K562 (cell line): Measurements from ENCODE around the gene SSH3. TPM values are rescaled to one million over a fixed set of nuclear protein-coding genes. Genes with fewer than 3 reads are reported as not detected.
A peak's percentile ranks its signal among the peaks of the same experiment; 100 is the strongest.

Experiments used
- ARID2 ChIP-seq: fragments of 450-650 bp; IDR thresholded peaks from 2 replicates; pipeline ENCODE4 v1.6.1; 2017; ENCODE audit warnings: antibody characterized with exemption, mild to moderate bottlenecking
- CCAR2 ChIP-seq: fragments of 200-400 bp; formaldehyde crosslinking; IDR thresholded peaks from 2 replicates; pipeline ENCODE4 v1.6.1; 2017; ENCODE audit warnings: mild to moderate bottlenecking, low read depth, low read length
- FOXA1 ChIP-seq: fragments of 450-650 bp; IDR thresholded peaks from 2 replicates; pipeline ENCODE4 v1.6.1; 2016; ENCODE audit warnings: mild to moderate bottlenecking, borderline replicate concordance
- GTF2E2 ChIP-seq: fragments of 200-800 bp; sonication (Bioruptor generic); IDR thresholded peaks from 2 replicates; pipeline ENCODE4 v1.6.1; 2016; ENCODE audit warnings: missing genetic modification characterization, missing compliant biosample characterization
- HEY1 ChIP-seq: fragments of 250-450 bp; sonication (Bioruptor Pico); IDR thresholded peaks from 2 replicates; pipeline ENCODE4 v1.5.0; 2020; ENCODE audit warnings: mild to moderate bottlenecking, moderate library complexity, borderline replicate concordance
- PREB ChIP-seq: sonication (generic); formaldehyde crosslinking; IDR thresholded peaks from 2 replicates; pipeline ENCODE4 v1.8.1; 2023; ENCODE audit warnings: mild to moderate bottlenecking, missing genetic modification reagents
- SMARCE1 ChIP-seq: fragments of 450-650 bp; IDR thresholded peaks from 2 replicates; pipeline ENCODE4 v1.7.1; 2016; ENCODE audit warnings: mild to moderate bottlenecking
- STAT5B ChIP-seq: fragments of 250-450 bp; sonication (Bioruptor Pico); IDR thresholded peaks from 2 replicates; pipeline ENCODE4 v1.8.0; 2021; ENCODE audit warnings: mild to moderate bottlenecking, inconsistent platforms
- STAT6 ChIP-seq: sonication (generic); formaldehyde crosslinking; IDR thresholded peaks from 2 replicates; pipeline ENCODE4 v1.8.1; 2023; ENCODE audit warnings: mild to moderate bottlenecking, missing genetic modification reagents
- ZNF239 ChIP-seq: fragments of 250-450 bp; sonication (Bioruptor Pico); IDR thresholded peaks from 2 replicates; pipeline ENCODE4 v1.4.0; 2020; ENCODE audit warnings: mild to moderate bottlenecking
- ZNF3 ChIP-seq: fragments of 250-450 bp; sonication (Bioruptor Pico); IDR thresholded peaks from 2 replicates; pipeline ENCODE4 v1.5.0; 2021; ENCODE audit warnings: mild to moderate bottlenecking, moderate library complexity
- ZNF707 ChIP-seq: fragments of 250-450 bp; sonication (Bioruptor Pico); conservative IDR thresholded peaks from 2 replicates; pipeline ENCODE4 v1.8.0; 2022; ENCODE audit warnings: inconsistent platforms, mild to moderate bottlenecking, moderate library complexity
- polyA plus RNA-seq, 8 experiments: library from polyadenylated mRNA; depleted of rRNA in 4 of 8; stranded (reverse) in 5 of 8; unstranded in 3 of 8; fragments of >200 nt; fragmentation: Nextera tagmentation in 2 of 8; fragmentation: Illumina TruSeq in 1 of 8; extraction: Ambion mirVana in 2 of 8; extraction: Trizol in 1 of 8; gene quantifications; 2 replicates each; pipeline versions ENCODE4 v1.2.1 to v1.2.3, GENCODE V29; 2011 to 2014; ENCODE audit warnings: inconsistent platforms in 1 of 8, missing spikeins in 1 of 8
- total RNA-seq, 7 experiments: library from RNA; depleted of rRNA in 6 of 7; stranded (reverse); fragments of >200 nt in 6 of 7; fragmentation: Illumina TruSeq in 2 of 7; extraction: Trizol in 2 of 7; gene quantifications; 2 replicates each; pipeline versions ENCODE4 v1.2.1 to v1.2.3, GENCODE V29; 2011 to 2021; ENCODE audit warnings: low replicate concordance in 1 of 7
- TF ChIP-seq, protein P1 (sequence below): sonication (generic); formaldehyde crosslinking; IDR thresholded peaks from 2 replicates; pipeline ENCODE4 v1.4.0; 2020; ENCODE audit warnings: mild to moderate bottlenecking, missing genetic modification reagents
- TF ChIP-seq, protein P2 (sequence below): fragments of 450-650 bp; IDR thresholded peaks from 2 replicates; pipeline ENCODE4 v1.6.1; 2016; ENCODE audit warnings: low read depth

SSH3 gene
- total and polyA plus RNA-seq, 9 of the 15 experiments (the other 6 are each of a cell fraction or from before 2014, with no cell fraction given): 0.07 to 1.0 (median 0.24) TPM; not detected in 3

GRCh38 chr11:67277231-67277961 is 25.9 kb upstream of the SSH3 start (continued):
- TF ChIP-seq STAT6 (CRISPR knock-in tag) (no peak), ZNF3 (CRISPR knock-in tag) (no peak), ARID2 (no peak), ZNF707 (CRISPR knock-in tag) (no peak), SMARCE1 (no peak; the same call in 1 of the 2 replicates), CCAR2 (no peak), PREB (no peak), HEY1 (CRISPR knock-in tag) (0 out of 2 replicates have a peak, but pooled peaks have one; percentile 50), ZNF239 (peak; percentile 47), STAT5B (CRISPR knock-in tag) (no peak), GTF2E2 (tag) (no peak), FOXA1 (no peak)
- TF ChIP-seq, protein P1, sequence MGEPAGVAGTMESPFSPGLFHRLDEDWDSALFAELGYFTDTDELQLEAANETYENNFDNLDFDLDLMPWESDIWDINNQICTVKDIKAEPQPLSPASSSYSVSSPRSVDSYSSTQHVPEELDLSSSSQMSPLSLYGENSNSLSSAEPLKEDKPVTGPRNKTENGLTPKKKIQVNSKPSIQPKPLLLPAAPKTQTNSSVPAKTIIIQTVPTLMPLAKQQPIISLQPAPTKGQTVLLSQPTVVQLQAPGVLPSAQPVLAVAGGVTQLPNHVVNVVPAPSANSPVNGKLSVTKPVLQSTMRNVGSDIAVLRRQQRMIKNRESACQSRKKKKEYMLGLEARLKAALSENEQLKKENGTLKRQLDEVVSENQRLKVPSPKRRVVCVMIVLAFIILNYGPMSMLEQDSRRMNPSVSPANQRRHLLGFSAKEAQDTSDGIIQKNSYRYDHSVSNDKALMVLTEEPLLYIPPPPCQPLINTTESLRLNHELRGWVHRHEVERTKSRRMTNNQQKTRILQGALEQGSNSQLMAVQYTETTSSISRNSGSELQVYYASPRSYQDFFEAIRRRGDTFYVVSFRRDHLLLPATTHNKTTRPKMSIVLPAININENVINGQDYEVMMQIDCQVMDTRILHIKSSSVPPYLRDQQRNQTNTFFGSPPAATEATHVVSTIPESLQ (CRISPR knock-in tag): no peak
- TF ChIP-seq, protein P2, sequence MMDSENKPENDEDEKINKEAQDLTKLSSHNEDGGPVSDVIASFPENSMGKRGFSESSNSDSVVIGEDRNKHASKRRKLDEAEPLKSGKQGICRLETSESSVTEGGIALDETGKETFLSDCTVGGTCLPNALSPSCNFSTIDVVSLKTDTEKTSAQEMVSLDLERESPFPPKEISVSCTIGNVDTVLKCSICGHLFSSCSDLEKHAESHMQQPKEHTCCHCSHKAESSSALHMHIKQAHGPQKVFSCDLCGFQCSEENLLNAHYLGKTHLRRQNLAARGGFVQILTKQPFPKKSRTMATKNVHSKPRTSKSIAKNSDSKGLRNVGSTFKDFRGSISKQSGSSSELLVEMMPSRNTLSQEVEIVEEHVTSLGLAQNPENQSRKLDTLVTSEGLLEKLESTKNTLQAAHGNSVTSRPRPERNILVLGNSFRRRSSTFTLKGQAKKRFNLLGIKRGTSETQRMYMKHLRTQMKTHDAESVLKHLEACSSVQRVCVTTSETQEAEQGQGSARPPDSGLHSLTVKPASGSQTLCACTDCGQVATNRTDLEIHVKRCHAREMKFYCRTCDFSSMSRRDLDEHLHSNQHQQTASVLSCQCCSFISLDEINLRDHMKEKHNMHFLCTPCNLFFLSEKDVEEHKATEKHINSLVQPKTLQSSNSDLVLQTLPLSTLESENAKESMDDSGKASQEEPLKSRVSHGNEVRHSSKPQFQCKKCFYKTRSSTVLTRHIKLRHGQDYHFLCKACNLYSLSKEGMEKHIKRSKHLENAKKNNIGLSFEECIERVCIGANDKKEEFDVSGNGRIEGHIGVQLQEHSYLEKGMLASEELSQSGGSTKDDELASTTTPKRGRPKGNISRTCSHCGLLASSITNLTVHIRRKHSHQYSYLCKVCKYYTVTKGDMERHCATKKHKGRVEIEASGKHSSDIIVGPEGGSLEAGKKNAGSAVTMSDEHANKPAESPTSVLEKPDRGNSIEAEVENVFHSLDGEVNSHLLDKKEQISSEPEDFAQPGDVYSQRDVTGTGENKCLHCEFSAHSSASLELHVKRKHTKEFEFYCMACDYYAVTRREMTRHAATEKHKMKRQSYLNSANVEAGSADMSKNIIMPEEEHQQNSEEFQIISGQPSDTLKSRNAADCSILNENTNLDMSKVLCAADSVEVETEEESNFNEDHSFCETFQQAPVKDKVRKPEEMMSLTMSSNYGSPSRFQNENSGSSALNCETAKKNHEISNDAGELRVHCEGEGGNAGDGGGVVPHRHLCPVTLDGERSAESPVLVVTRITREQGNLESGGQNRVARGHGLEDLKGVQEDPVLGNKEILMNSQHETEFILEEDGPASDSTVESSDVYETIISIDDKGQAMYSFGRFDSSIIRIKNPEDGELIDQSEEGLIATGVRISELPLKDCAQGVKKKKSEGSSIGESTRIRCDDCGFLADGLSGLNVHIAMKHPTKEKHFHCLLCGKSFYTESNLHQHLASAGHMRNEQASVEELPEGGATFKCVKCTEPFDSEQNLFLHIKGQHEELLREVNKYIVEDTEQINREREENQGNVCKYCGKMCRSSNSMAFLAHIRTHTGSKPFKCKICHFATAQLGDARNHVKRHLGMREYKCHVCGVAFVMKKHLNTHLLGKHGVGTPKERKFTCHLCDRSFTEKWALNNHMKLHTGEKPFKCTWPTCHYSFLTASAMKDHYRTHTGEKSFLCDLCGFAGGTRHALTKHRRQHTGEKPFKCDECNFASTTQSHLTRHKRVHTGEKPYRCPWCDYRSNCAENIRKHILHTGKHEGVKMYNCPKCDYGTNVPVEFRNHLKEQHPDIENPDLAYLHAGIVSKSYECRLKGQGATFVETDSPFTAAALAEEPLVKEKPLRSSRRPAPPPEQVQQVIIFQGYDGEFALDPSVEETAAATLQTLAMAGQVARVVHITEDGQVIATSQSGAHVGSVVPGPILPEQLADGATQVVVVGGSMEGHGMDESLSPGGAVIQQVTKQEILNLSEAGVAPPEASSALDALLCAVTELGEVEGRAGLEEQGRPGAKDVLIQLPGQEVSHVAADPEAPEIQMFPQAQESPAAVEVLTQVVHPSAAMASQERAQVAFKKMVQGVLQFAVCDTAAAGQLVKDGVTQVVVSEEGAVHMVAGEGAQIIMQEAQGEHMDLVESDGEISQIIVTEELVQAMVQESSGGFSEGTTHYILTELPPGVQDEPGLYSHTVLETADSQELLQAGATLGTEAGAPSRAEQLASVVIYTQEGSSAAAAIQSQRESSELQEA: no peak
